GM18870 (cell line): ENCODE data around the gene CHADL.
"Not testable (repeated sequence)": the region's sequence is repeated elsewhere in the genome, so short reads cannot be mapped to it uniquely, and the experiment has no call there.

Experiments used
- ATAC-seq: cut with Tn5 transposase; IDR thresholded peaks from one replicate; pipeline ENCODE4 v1.9.1; 2021; ENCODE audit warnings: moderate library complexity; ENCODE audit not compliant: unreplicated experiment

The CHADL gene

DNA sequence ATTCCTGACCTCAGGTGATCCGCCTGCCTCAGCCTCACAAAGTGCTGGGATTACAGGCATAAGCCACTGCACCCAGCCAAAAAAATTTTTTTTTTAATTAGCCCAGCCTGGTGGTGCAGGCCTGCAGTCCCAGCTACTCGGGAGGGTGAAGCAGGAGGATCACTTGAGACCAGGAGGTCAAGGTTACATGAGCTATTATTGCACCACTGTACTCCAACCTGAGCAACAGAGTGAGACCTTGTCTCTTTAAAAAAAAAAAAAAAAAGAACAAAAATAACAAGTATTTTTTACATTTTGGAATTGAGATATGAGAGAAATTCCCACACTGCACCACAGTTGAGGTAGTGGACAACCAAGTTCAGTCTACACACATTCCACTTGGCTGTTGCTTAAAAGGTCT is 49.3 kb downstream of the CHADL start:
- no peak for ATAC-seq

DNA sequence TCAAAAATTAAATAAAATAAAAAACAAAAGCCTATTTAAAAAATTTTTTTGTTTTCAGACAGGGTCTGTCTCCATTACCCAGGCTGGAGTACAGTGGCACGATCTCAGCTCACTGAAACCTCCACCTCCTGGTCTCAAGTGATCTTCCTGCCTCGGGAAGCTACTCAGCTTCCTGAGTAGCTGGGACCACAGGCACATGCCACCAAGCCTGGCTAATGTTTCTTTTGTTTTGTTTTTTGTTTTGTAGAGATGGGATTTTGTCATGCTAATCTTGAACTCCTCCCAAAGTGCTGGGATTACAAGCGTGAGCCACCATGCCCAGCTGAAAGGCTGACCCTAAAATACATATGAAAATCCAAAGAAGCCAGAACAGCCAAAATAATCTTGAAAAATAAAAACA is 56.1 kb downstream of the CHADL start:
- ATAC-seq, result no peak

DNA sequence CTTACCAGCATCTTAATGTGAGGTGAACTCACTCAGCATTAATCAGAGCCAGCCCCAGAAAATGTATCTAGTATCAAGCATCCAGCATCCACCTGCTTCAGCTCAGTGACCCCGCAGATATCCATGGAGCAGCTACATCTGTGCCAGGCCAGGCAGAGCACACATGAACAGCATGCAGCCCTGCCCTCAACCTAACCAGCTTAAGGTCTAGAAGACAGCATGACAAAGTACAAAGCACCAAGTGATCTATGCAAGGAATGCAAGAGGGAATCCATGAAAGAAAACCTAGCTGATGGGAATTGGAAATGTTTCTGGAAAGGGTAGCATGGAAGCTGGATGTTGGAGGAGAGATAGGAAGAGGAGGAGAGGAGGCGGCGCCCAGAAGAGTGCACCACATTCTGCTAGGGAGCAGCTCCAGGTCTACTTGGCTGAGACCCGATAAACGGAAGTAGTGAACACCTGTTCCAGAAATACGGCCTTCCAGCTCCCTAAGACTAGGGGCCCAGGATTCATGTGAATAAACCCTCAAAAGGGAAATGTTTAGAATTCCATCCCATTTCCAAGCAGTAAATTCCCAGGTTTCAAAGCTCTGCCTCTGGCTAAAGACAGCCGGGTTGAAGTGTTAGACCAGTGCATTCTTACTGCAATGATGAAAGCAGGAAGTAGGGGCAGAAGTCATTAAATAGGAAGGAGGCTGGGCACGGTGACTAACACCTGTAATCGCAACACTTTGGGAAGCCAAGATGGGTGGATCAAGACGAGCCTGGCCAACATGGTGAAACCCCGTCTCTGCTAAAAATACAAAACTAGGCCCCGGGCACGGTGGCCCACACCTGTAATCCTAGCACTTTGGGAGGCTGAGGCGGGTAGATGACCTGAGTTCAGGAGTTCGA is 59.1 kb downstream of the CHADL start:
- no peak for ATAC-seq

DNA sequence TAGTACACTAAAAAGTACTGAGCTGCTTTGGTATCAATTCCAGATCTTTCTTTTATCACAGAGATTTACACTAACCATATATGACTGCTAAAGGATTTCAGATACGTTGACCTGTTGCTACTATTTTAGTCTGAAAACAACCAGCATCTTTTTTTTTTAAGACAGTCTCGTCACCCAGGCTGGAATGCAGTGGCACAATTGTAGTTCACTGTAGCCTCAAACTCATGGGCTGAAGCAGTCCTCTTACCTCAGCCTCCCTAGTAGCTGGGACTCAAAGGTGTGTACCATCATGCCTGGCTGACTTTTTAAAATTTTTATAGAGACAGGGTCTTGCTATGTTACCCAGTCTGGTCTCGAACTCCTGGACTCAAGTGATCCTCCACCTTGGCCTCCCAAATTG is 59.8 kb downstream of the CHADL start:
- ATAC-seq, result no peak

DNA sequence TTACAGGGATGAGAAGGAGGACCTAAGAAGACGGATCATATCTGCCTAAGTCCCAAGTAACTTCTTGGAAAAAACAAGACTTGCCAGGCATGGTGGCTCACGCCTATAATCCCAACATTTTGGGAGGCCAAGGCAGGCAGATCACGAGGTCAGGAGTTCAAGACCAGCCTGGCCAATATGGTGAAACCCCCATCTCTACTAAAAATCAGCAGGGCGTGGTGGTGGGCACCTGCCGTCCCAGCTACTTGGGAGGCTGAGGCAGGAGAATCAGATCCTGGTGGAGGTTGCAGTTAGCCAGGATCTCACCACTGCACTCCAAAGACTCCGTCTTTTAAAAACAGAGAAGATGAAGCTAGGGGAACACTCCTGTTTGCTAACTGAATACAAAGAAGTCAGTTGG is 60.4 kb downstream of the CHADL start:
- not testable (repeated sequence) for ATAC-seq
